ENCODE results near the gene KAZN. TPM values are rescaled to one million over a fixed set of nuclear protein-coding genes. Genes with fewer than 3 reads are reported as not detected.

The KAZN gene
- total and polyA plus RNA-seq, 2 of the 8 experiments (the other 6 are each of a cell fraction or from before 2014, with no cell fraction given): 3.7 to 11.8 TPM

- H3K18ac ChIP-seq (ENCODE audit: extremely low read depth, low read length): no peak overlapping the region
- H2BK12ac ChIP-seq (ENCODE audit: low read depth, low read length): no peak overlapping the region
- H3K36me3 ChIP-seq (ENCODE audit: control insufficient read depth in 2 of 4, insufficient read depth in 4 of 4, low read length in 3 of 4): no peaks in the 10 kb centered on the region
- H4K8ac ChIP-seq (ENCODE audit: extremely low read depth, insufficient read depth, low read length): no peak overlapping the region
- H3K14ac ChIP-seq (ENCODE audit: insufficient read length): no peak overlapping the region
- no peaks in the 10 kb centered on the region for H3K27me3 ChIP-seq (replicated peaks in 1 of 4; ENCODE audit: control insufficient read depth in 3 of 4, extremely low read depth in 1 of 4, insufficient read depth in 3 of 4, low read length in 3 of 4)
- H2BK15ac ChIP-seq (ENCODE audit: low read length): no peak overlapping the region
- H3K4me2 ChIP-seq (ENCODE audit: insufficient read depth in 1 of 2, low read depth in 2 of 2, low read length in 2 of 2): no peak overlapping the region
- no peak overlapping the region for H3K27ac ChIP-seq (ENCODE audit: low read depth, low read length)
- FAIRE-seq (no peak), DNase-seq (ENCODE audit: low read depth in 1 of 2, low spot score in 2 of 2) (no peak)
- H3K23ac ChIP-seq (ENCODE audit: insufficient read length): no peak overlapping the region
- H2BK5ac ChIP-seq (ENCODE audit: low read depth, low read length): no peak overlapping the region
- peaks cover 0 to 7% (median 2%) of the 10 kb centered on the region in 4 experiments; a peak in 3 of 7 replicates for H3K4me1 ChIP-seq (replicated peaks in 1 of 4; ENCODE audit: control insufficient read depth in 3 of 4, insufficient read depth in 4 of 4, low read length in 3 of 4)
- no peak overlapping the region for H3K9ac ChIP-seq (replicated peaks in 1 of 4; ENCODE audit: extremely low read depth in 1 of 4, low read depth in 3 of 4, low read length in 3 of 4)
- no peak overlapping the region for H2BK20ac ChIP-seq (ENCODE audit: low read length)
- H4K20me1 ChIP-seq (replicated peaks in 1 of 2; ENCODE audit: control insufficient read depth in 1 of 2, insufficient read depth in 2 of 2, low read length in 2 of 2): no peaks in the 10 kb centered on the region
- H3K23me2 ChIP-seq (ENCODE audit: low read depth, low read length): no peaks in the 10 kb centered on the region
- H3K56ac ChIP-seq (replicated peaks; ENCODE audit: insufficient read length, low read depth, low read length): no peak overlapping the region
- H3K9me3 ChIP-seq (ENCODE audit: insufficient read depth in 2 of 2, low read depth in 1 of 2, low read length in 1 of 2): peaks cover 0 to 4% of the 10 kb centered on the region in 2 experiments; a peak in 1 of 4 replicates
- CTCF ChIA-PET (ENCODE audit: partially characterized antibody): interaction anchor here (1.4 to 1.8 kb wide), 2 partner anchors 9 to 89 kb away, joined by 3 to 7 read pairs; no protein-coding TSS in a partner anchor
- H2AK5ac ChIP-seq (ENCODE audit: low read depth, low read length): peak overlapping the region; percentile 65; the same call in 1 of the 2 replicates
- H2AFZ ChIP-seq (ENCODE audit: low read length): no peak overlapping the region
- H4K5ac ChIP-seq (ENCODE audit: insufficient read length, low read depth, low read length): no peak overlapping the region
- no peak overlapping the region for H4K91ac ChIP-seq (replicated peaks; ENCODE audit: insufficient read length, low read length)
- H3K4ac ChIP-seq (replicated peaks; ENCODE audit: insufficient read length, low read depth, low read length): no peak overlapping the region
- H3K79me2 ChIP-seq (ENCODE audit: control insufficient read depth in 1 of 2, insufficient read depth in 2 of 2, low read length in 2 of 2): no peaks in the 10 kb centered on the region
- WGBS, 2 experiments (ENCODE audit: extremely low coverage in 1 of 2, insufficient coverage in 1 of 2, insufficient read length in 1 of 2, insufficient replicate concordance in 2 of 2, low coverage in 1 of 2, low lambda C conversion rate in 2 of 2, missing lambda C conversion rate in 1 of 2): 64% methylated on average over 5 of the region's 5 CpGs; no CpG with 5 or more reads in 1 of the 2 experiments
- POLR2A ChIA-PET (ENCODE audit: partially characterized antibody): interaction anchor here (1.5 kb wide), 1 partner anchor 12 kb away, joined by 5 read pairs; no protein-coding TSS in a partner anchor
- no peak overlapping the region for H3K4me3 ChIP-seq (ENCODE audit: extremely low read depth in 1 of 4, insufficient read depth in 2 of 4, low read depth in 3 of 4, low read length in 4 of 4)
- no peaks in the 10 kb centered on the region; the same call in 1 of the 2 replicates for H3K79me1 ChIP-seq (ENCODE audit: low read depth, low read length)
- H2BK120ac ChIP-seq (replicated peaks; ENCODE audit: low read depth, low read length): no peak overlapping the region
- no peak for TF ChIP-seq TAF1 (IDR thresholded peaks at IDR 0.05; ENCODE audit: low read depth, low read length)
- no peak for TF ChIP-seq RBBP5 (IDR thresholded peaks at IDR 0.05; ENCODE audit: borderline replicate concordance, low read depth, low read length)
- TF ChIP-seq CREB1 (IDR thresholded peaks at IDR 0.05): no peak
These were observed 375.3 kb downstream of the KAZN start for GRCh38 chr1:14973773-14974172.
